Measurements from ENCODE around the gene STAM2.

The STAM2 gene

DNA sequence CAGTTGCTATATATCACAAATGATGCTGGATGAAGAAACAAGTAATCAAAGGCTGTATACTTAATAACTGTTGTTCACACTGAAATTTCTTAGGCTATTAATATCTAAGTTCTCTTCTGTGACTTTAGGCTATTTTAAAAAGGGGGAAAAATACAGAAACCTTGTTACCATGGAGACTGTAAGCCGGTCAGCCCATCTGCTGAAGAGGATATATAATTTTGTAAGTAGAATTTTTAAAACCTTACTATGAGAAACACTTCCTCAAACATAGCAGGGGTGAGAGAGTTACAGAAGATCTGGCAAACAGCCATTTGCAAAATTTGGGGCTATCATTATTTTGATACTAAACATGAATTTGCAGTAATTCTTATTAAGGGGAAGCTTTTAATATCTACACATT is 104.5 kb downstream of the STAM2 start:
- DNase-seq = no peak
- ATAC-seq = no peak

DNA sequence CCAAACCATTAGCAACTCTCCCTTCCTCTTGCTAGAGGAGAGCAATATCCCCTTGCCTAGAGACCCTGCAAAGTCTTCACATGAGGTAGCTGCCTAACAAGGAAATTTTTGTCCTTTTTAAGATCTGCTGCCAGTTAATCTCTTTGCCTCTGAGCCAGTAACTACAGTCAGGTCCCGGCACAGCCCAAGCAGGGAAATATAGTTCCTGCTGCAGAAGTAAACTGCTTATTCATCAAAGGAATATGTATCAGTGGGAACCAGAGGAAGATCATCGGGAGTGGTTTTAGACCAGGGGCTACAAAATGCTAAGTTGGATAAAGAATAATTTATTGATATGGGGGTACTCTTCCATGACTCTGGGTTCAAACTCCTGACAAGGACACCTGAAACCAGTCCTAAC is 107.3 kb downstream of the STAM2 start:
- ATAC-seq (no peak), DNase-seq (no peak)

DNA sequence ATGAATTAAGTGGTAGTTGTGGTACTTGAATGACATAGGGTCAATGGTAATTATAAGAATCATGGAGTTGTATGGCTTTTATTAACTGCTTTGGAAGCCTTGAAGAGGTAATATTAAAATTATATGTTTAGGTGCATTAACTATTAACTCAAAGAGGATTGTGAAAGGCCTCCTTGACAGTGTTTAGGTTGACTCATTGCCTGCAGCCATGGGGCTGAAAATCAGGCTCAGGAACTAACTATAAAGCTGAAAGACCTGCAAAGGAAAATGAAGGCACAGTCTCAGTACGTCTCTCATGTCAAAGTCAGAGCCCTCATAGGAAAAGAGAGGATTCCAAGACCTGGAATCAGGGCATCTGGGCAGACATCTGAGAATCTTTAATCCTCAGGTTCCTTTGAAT is 107.7 kb downstream of the STAM2 start:
- ATAC-seq (no peak), DNase-seq (no peak)

Data from stimulated activated naive CD8-positive, alpha-beta T cell treated with anti-CD3 and anti-CD28 coated beads, Interleukin-15, Interleukin-2, amounts not matched to agents 100 U/mL and 50 U/mL, for 24 hours (primary cell).